ENCODE results near the gene RING1.

DNA sequence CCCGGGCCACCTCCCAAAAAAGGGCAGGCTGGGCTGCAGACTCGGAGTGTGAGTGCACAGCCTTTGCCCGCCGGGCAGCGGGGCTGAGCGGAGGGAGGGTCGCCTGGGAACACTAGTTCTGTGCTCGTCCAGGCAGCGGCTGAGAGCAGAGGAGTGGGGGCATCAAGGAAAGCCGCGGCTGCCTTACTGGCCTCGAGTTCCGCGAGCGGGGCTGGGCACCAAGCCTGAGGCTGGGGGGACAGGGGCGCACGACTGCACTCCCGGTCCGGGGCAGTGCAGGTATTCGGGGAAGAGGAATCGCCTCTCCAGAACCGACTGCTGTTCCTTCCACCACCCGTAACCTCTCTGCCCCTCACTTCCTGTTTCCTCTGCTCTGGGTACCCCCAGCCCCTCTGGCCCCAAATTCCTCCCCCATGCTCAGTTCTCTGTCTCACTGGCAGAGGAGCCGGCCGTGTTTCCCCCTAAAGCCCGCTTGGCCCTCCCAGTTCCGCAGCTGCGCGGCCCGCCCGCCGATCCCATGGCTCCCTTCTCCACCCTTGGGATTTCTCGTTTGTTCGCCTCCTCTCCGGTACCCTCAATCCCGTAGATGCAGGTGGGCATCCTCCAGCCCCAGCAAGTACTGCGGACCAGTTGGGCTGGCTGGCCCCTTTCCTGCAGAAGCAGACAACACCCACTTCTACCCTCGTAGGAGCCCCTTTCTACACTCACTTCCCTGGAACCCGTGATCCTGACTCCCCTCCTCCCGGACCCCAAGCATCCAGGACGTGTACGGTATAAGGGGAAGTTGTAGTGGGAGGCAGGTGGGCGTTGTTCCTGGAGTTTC, 5.1 kb downstream of the RING1 start:
- TF ChIP-seq RELA (IDR thresholded peaks at IDR 0.05; ENCODE audit: borderline replicate concordance, partially characterized antibody) (no peak), POLR2AphosphoS5 (IDR thresholded peaks at IDR 0.05; ENCODE audit: low read length) (peak; percentile 27; the same call in 1 of the 2 replicates), EP300 (IDR thresholded peaks at IDR 0.05; ENCODE audit: borderline replicate concordance in 1 of 2, control insufficient read depth in 1 of 2, low read depth in 2 of 2, low read length in 2 of 2) (no peak), BRCA1 (IDR thresholded peaks at IDR 0.05; ENCODE audit: low read depth, low read length) (no peak)
- TF ChIP-seq, protein P1, sequence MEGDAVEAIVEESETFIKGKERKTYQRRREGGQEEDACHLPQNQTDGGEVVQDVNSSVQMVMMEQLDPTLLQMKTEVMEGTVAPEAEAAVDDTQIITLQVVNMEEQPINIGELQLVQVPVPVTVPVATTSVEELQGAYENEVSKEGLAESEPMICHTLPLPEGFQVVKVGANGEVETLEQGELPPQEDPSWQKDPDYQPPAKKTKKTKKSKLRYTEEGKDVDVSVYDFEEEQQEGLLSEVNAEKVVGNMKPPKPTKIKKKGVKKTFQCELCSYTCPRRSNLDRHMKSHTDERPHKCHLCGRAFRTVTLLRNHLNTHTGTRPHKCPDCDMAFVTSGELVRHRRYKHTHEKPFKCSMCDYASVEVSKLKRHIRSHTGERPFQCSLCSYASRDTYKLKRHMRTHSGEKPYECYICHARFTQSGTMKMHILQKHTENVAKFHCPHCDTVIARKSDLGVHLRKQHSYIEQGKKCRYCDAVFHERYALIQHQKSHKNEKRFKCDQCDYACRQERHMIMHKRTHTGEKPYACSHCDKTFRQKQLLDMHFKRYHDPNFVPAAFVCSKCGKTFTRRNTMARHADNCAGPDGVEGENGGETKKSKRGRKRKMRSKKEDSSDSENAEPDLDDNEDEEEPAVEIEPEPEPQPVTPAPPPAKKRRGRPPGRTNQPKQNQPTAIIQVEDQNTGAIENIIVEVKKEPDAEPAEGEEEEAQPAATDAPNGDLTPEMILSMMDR (IDR thresholded peaks at IDR 0.05 in 2 of 3, conservative IDR thresholded peaks at IDR 0.05 in 1 of 3; ENCODE audit: control insufficient read depth in 2 of 3, extremely low read depth in 1 of 3, insufficient read depth in 1 of 3, low read depth in 3 of 3, low read length in 3 of 3): no peak
